Stimulated activated CD4-positive, alpha-beta T cell treated with anti-CD3 and anti-CD28 coated beads, Interleukin-4, amount 100 ng/mL, for 1 hour (primary cell): Measurements from ENCODE around the gene LRRC4B.

Source experiments
- DNase-seq: peaks from one replicate; pipeline ENCODE4 v3.0.0-alpha.2; 2020

LRRC4B gene

GRCh38 chr19:50570997-50571396, 2.8 kb upstream of the LRRC4B start:
- DNase-seq = no peak

GRCh38 chr19:50569938-50570540, 1.8 kb upstream of the LRRC4B start:
- DNase-seq = no peak

DNA sequence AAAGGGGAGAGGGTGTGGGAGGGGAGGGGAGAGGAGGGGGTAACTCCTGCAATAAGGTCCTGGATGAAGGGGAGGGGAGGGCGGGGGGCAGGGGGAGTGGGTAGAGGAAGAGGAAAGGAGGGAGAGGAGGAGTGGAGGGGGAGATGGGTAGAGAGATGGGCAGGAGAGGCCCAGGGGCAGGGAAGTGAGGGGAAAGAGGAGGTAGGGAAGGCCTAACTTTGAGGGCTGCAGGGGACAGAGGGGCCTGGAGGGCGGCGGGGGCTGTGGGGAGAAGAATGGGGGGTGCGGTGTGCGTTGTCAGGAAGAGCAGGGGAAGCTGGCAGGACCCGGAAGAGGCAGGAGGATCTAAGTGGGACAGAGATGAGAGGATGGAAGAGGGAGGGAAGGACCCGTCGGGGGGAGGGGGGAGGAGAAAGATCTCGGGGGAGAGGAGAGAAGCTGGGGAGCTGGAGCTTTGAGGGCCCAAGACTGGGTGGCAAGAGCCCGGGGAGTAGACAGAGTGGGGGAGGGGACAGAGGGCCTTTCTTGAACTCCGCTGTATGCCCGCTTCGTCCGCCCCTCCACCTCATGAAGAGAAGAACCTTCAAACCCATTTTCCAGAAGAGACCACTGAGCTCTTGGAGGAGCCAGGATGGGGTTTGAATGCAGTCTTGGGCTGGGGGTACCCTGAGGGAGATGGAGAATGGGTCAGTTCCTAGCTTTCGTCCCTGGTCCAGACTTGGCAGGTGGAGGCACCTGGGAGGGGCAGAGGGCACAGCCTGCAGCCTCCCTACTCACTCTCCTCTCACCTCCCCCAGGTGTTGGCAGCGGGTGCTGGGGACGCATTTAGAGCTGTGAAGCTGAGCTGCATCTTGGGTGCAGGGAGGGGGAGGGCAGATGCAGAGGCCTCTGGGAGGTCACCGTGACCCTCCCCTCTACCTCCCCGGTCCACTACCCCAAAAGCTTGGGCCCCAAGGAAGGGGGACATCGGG, 778 bp upstream of the LRRC4B start:
- DNase-seq = no peak

DNA sequence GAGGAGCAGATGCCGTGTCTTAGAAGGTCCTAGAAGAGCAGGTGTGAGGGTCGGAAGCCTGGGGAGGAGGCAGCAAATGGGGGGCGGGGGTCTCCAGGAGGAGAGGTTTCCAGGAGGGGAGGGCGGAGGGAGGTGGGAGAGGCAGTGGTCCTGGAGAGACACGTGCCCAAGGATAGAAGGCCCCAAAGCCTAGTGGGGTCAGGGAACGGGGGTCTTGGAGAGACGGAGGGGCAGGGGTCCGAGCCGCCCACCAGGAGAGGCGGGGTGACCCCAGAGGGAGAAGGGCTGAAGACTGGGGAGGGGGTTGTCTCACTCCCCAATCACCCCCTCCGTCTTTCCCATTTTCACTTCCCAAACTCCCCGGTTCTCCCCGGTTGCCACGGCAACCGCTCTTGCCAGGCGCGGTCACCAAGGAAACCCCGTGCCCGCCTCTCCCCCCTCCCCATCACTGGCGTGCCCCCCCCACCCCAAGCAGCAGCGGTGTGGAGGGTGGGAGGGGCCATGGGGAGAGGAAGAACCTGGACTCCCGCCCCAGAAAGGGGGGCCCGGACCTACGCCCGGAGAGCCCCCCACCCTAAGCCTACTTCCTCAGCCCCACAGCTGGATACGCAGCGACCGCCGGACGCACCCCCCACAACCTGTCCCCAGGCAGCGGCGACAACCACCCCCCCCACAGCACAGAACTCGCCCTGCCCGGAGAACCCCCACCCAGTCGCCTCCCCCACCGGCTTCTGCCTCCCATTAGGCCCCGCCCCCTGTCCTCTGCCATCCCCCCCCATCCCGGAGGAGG, 988 bp downstream of the LRRC4B start:
- no peak for DNase-seq

DNA sequence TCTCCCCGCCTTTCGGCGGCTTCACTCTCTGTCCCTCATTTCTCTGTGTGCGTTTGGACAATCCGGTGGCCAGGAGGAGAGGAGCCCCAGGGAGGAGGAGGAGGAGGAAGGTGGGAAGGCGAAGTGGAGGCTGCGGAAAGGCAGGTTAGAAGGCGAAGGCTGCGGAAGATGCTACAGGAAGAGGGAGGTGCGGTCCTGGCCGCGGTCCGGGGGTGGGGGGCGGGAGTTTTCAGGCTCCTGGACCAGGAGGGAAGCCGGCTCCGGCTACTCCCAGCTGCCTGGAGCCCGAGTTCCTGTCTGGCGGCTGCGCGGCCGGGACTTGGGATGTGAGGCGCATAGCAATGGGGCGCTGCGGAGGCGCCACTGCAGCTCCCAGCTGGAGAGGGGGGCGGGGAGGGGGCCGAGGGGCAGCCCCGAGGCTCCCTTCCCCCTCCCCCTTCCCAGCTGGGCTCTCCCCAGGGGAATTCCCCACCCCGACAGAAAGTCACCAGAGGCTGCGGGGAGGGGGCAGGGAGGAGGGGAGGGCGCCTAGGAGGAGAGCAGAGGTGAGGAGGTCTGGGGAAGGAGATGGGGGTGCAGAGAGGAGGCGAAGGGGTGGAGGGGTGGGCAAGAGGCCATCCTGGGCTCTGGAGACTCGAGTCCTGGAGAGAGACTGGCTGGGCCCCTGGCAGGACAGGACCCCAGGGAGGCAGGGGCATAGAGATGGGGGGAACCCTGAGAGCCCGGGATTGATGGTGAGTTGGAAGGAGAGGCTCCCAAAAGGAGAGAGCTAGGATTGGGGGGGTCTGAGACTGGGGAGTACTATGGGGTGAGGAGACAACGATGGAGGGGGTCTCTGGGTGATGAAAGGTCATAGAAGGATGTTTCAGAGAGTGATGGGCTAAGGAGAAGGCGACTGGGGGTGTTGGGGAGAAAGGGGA, 2.0 kb downstream of the LRRC4B start:
- DNase-seq = peak; percentile 48

DNA sequence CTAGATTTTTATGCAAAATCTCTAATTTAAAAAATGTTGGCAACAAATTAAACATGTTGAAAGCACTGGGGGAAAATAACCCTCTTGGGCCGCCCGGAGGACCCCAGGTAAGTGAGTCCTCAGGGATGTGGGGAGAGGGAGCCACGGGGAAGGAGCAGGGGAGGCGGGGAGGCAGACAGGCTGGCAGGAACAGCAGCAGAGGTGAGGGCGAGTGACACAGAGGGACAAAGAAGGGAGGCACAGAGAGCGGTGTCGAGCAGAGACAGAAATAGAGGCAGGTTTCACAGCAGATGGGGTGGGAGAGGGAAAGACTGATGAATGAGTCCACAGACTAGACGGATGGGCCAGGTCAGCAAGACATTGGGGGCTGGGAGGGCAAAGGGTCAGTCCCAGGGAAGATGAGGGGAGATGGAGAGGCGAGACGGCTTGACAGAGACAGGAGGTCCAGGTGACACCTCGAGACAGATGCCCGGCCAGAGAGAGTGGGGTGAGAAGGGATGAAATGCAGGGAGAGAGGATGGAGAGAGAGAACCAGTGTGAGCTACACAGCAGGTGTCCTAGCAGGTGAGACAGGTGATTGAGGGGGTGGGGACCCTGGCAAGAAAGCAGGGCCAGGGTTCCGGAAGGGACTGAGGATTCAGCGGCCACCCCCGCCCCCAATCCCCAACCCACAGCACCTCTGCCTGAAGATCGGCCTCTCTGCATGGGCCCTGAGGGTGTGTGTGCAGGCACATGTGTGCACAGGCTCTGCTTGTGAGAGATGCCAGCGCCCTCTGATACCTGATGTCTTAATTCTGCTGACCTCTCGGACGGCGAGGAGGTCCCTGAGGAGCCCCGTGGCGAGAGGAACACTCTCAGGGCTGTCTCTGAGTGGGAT, 3.8 kb downstream of the LRRC4B start:
- DNase-seq = no peak

GRCh38 chr19:50563597-50563996, 4.6 kb downstream of the LRRC4B start:
- DNase-seq = no peak

DNA sequence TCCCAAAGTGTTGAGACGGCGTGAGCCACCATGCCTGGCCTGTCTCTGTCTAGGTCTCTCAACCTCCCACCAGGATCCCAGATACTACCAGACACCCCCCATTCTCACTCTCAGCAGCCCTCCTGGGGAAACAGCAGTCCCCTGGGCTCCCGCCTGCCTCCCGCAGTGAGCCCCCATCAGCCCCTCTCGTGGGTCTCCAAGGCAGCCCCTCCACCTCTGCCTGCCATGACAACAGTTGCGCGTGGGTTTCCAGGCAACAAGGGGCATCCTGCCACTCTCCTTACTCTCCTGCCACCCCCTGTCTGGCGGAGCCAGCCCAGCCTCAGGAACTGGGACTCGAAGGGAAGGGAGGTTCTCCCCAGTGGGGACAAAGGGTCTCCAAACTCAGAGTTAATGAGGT, 5.2 kb downstream of the LRRC4B start:
- DNase-seq = no peak

DNA sequence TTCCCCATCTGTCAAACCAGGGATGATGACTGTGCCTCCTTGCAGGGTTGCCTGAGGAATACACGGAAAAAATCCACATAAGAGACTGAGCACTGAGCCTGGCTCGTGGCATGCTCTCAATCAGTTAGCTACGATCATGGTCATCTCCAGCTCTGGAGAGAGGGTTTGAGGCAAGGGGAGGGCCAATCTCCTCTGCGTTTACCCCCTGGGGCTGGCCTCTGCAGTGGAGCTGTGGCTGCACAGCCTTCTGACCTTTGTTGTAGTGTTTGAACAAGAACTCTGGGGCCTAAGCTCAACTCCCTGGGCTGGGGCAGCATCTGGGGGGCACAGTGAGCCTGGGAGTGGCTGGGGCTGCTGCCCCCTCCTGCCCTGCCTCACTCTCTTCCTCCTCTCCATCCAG, 5.9 kb downstream of the LRRC4B start:
- no peak for DNase-seq

DNA sequence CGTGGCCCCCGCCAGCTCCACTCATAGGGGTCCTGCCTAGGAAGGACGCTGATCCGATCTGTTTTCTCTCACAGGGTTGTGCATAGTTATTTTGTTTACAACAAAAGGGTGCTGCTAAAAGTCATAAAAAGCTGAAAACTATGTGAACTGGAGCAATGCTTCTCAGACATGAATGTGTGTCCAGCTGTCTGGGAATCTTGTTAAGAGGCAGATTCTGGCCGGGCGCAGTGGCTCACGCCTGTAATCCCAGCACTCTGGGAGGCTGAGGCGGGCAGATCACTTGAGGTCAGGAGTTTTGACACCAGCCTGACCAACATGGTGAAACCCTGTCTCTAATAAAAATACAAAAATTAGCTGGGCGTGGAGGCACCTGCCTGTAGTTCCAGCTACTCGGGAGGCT, 8.6 kb downstream of the LRRC4B start:
- no peak for DNase-seq

GRCh38 chr19:50558449-50558848, 9.8 kb downstream of the LRRC4B start:
- DNase-seq = no peak

- no peak for DNase-seq
Measured at GRCh38 chr19:50558039-50558438, 10.2 kb downstream of the LRRC4B start.

GRCh38 chr19:50557009-50557613, 11.1 kb downstream of the LRRC4B start:
- no peak for DNase-seq

DNA sequence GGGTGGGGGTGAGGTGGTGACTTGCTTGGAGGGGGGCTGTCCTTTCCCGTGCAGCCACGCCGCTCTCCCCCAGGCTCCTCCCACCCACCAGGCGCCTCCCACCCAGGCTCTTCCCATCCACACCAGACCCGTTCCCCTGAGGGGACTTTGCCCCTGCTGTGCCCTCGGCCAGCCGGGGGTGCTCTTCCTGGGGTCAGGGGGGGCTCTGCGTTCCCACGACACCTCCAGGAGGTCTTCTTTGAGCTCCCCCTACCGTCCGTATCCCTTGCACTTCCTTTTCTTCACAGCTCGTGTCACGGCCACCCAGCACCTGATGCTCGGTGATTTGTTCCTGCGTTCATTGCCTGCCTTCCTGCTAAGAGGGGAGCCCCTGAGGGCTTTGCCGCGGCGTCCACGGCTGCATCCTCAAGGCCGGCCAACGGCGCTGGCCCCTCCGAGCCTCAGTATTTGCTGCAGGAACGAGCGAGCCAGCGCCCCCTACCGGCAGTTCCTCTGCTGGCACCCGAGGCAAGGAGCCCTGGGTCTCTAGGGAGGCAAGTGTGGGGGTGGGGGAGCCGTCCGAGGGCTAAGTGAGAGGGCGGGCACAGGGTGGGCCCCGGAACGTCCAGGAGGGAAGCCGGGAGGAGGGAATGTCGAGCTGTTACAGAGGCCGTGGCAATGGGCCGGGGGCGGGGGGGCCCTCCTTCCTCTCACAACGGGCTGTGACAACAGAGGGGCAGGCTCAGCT, 11.8 kb downstream of the LRRC4B start:
- peak; percentile 82 for DNase-seq

GRCh38 chr19:50555450-50556281, 12.6 kb downstream of the LRRC4B start:
- DNase-seq = no peak

- DNase-seq = no peak
Measured at GRCh38 chr19:50555033-50555432, 13.2 kb downstream of the LRRC4B start.

DNA sequence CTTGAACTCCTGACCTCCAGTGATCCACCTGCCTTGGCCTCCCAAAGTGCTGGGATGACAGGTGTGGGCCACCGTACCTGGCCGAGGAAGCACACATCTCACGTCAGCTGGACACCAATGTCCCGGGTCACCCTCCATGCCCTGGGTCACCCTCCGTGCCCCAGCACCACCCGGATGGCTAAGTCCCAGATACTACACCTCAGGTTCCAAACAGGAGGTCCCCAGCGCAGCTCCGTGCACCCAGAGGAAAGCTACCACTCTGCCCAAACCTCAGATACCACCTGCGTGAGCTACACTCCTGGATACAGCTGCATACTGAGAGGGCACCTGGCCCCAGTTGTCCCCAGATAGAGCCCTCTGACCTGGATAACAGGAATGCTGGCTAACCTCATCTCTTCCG, 14.0 kb downstream of the LRRC4B start:
- DNase-seq = no peak

- no peak for DNase-seq
Measured at GRCh38 chr19:50553134-50553703, 15.0 kb downstream of the LRRC4B start.

DNA sequence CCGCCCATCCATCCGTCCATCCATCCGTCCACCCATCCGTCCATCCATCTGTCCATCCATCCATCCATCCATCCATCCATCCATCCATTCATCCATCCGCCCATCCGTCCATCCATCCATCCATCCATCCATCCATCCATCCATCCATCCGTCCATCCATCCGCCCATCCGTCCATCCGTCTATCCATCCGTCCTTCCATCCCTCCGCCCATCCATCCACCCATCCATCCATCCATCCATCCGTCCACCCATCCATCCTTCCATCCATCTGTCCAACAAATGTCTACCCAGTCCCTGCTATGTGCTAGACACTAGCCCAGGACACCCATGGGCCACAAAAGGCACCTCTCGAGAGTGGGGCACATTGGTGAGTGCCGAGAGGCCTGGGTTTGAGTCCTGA, 15.7 kb downstream of the LRRC4B start:
- no peak for DNase-seq
